Cortex of kidney (tissue), 1 donor: ENCODE measurements around the gene RGS18.
"Not testable (repeated sequence)": the region's sequence is repeated elsewhere in the genome, so short reads cannot be mapped to it uniquely, and the experiment has no call there.

Experiments
- DNase-seq: peaks from one replicate; lab custom pipeline; 2025; lab: John Stamatoyannopoulos, UW

RGS18 gene

GRCh38 chr1:192167011-192167410, 8.7 kb downstream of the RGS18 start:
- DNase-seq = no peak

GRCh38 chr1:192167911-192168700, 9.8 kb downstream of the RGS18 start:
- DNase-seq = no peak

- DNase-seq = no peak
These were observed 10.7 kb downstream of the RGS18 start for GRCh38 chr1:192168964-192169363.

GRCh38 chr1:192170196-192170984, 12.1 kb downstream of the RGS18 start:
- no peak for DNase-seq

- DNase-seq = no peak
These were observed 12.9 kb downstream of the RGS18 start for GRCh38 chr1:192171123-192171522.

- DNase-seq = no peak
These were observed 17.7 kb downstream of the RGS18 start for GRCh38 chr1:192175971-192176370.

GRCh38 chr1:192183788-192184187, 25.5 kb downstream of the RGS18 start:
- no peak for DNase-seq

GRCh38 chr1:192186197-192186596, 27.9 kb downstream of the RGS18 start:
- DNase-seq = no peak

GRCh38 chr1:192190066-192190465, 31.8 kb downstream of the RGS18 start:
- DNase-seq = no peak

- no peak for DNase-seq
These were observed 43.0 kb downstream of the RGS18 start for GRCh38 chr1:192201303-192201702.

- DNase-seq = no peak
These were observed 66.1 kb downstream of the RGS18 start for GRCh38 chr1:192224396-192224795.

- no peak for DNase-seq
These were observed 66.6 kb downstream of the RGS18 start for GRCh38 chr1:192224846-192225245.

GRCh38 chr1:192225266-192225665, 67.0 kb downstream of the RGS18 start:
- no peak for DNase-seq

- DNase-seq = no peak
These were observed 67.4 kb downstream of the RGS18 start for GRCh38 chr1:192225703-192226102.

GRCh38 chr1:192227330-192227729, 69.1 kb downstream of the RGS18 start:
- no peak for DNase-seq

GRCh38 chr1:192227980-192228379, 69.7 kb downstream of the RGS18 start:
- DNase-seq = not testable (repeated sequence)

GRCh38 chr1:192232817-192233417, 74.7 kb downstream of the RGS18 start:
- no peak for DNase-seq

- DNase-seq = no peak
These were observed 76.9 kb downstream of the RGS18 start for GRCh38 chr1:192235127-192235526.
